ENCODE measurements around the gene LRRC7.

Gene LRRC7

GRCh38 chr1:69929308-69930057 lies 361.8 kb downstream of the LRRC7 start:
- DNase-seq (ENCODE audit: insufficient read length, low spot score) (no peak), FAIRE-seq (no peak)
- TF ChIP-seq CTCF (IDR thresholded peaks at IDR 0.05; ENCODE audit: insufficient read depth, missing control alignments), result no peak

GRCh38 chr1:69930396-69930795 lies 362.7 kb downstream of the LRRC7 start:
- FAIRE-seq (no peak), DNase-seq (ENCODE audit: insufficient read length, low spot score) (no peak)
- no peak for TF ChIP-seq CTCF (IDR thresholded peaks at IDR 0.05; ENCODE audit: insufficient read depth, missing control alignments)

GRCh38 chr1:69932760-69933159 lies 365.0 kb downstream of the LRRC7 start:
- no peak for FAIRE-seq
- TF ChIP-seq CTCF (IDR thresholded peaks at IDR 0.05; ENCODE audit: insufficient read depth, missing control alignments), result no peak
- DNase-seq (ENCODE audit: insufficient read length, low spot score), result no peak

- TF ChIP-seq CTCF (IDR thresholded peaks at IDR 0.05; ENCODE audit: insufficient read depth, missing control alignments), result no peak
- FAIRE-seq, result no peak
- DNase-seq (ENCODE audit: insufficient read length, low spot score), result no peak
Observed at GRCh38 chr1:69940231-69940630, 372.5 kb downstream of the LRRC7 start.

- TF ChIP-seq CTCF (IDR thresholded peaks at IDR 0.05; ENCODE audit: insufficient read depth, missing control alignments), result no peak
- FAIRE-seq (no peak), DNase-seq (ENCODE audit: insufficient read length, low spot score) (no peak)
Observed at GRCh38 chr1:69940816-69941215, 373.1 kb downstream of the LRRC7 start.

- no peak for TF ChIP-seq CTCF (IDR thresholded peaks at IDR 0.05; ENCODE audit: insufficient read depth, missing control alignments)
- no peak for FAIRE-seq
- DNase-seq (ENCODE audit: insufficient read length, low spot score), result no peak
Observed at GRCh38 chr1:69943030-69943429, 375.3 kb downstream of the LRRC7 start.

- TF ChIP-seq CTCF (IDR thresholded peaks at IDR 0.05; ENCODE audit: insufficient read depth, missing control alignments), result no peak
- no peak for FAIRE-seq
- no peak for DNase-seq (ENCODE audit: insufficient read length, low spot score)
Observed at GRCh38 chr1:69946935-69947334, 379.2 kb downstream of the LRRC7 start.

All from D721Med (cell line).